ENCODE results near the gene SHTN1.

- TF ChIP-seq EZH2 (IDR thresholded peaks at IDR 0.05), result no peak
- no peak for TF ChIP-seq POLR2AphosphoS5 (IDR thresholded peaks at IDR 0.05; ENCODE audit: borderline replicate concordance, low read depth, low read length)
- no peak for TF ChIP-seq FOXP2 (optimal IDR thresholded peaks at IDR 0.05; ENCODE audit: control extremely low read depth, extremely low read length, insufficient read depth)
Observed at GRCh38 chr10:116880716-116881482, 124.1 kb downstream of the SHTN1 start.

All from SK-N-MC (cell line).